ENCODE measurements around the gene SDF4.

The SDF4 gene

DNA sequence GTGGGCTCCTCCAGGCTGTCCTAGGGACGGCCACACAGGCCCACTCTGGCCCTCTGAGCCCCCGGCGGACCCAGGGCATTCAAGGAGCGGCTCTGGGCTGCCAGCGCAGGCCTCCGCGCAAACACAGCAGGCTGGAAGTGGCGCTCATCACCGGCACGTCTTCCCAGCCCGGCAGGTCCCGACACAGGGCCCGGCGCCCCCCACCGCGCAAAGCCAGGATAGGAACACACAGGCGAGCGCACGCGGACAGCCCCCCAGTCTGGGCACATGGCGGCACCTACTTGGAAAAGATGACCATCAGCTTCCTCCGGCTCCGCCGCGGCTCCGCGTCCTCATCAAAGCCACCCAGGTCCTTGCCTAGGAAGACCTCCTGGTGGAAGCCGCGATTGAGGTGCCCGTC, 3.6 kb downstream of the SDF4 start:
- DNase-seq (ENCODE audit: low spot score) = no peak

GRCh38 chr1:1227386-1227785, 4.4 kb downstream of the SDF4 start:
- no peak for DNase-seq (ENCODE audit: low spot score)

DNA sequence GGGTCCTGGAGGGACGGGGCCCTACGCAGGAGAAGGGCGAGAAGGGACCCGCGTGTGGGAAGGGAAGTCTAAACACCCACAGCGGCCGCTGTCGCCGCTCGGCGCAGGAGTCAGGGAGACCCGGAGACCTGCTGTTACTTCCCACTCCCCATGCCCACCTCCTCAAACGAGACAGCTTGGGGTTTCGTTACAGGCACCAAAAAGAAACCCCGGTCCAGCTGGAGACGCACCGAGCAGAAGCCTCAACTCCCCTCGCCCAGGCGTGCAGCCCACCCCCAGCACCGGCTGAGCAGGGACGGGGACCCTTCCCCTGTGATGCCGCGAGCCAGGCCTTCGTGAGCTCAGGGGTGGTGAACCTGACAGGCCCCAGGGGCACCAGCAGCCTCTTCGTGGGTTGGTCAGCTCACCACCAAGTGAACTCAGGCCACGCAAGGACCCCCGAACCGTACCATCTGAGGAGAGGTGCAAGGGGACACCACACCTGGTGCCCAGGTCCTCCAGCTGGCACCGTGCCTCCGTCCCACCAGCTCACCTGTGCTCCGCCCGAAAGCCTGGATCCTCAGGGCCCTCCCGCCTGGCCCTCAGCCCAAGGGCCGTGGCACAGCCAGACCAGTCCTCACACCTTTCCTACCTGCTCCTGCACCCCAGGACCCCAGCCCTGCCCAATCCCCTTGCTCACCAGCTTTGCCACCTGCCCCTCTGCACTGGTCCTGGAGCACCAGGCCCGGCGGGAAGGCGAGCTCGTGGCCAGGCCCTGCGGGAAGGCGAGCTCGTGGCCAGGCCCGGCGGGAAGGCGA, 5.0 kb downstream of the SDF4 start:
- no peak for DNase-seq (ENCODE audit: low spot score)

DNA sequence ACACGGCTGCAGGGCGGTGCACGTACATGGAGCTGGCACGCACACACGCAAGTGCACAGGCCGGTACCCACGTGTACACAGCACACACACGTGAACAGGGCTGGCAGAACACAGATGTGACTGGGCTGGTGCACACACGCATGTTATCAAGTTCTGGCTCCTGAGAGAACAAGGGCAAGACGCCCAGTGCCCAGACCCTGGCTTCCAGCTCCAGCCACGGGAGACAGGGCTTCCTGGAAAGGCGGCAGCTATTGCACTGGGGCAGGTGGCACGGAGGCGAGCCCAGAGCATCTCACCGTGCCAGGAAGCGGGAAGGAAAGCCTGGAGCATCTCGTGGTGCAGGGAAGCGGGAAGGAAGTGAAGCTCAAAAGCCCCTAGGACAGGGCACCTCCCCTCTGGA, 5.9 kb downstream of the SDF4 start:
- DNase-seq (ENCODE audit: low spot score) = no peak

GRCh38 chr1:1225238-1225845, 6.5 kb downstream of the SDF4 start:
- no peak for DNase-seq (ENCODE audit: low spot score)

GRCh38 chr1:1223891-1224290, 7.9 kb downstream of the SDF4 start:
- no peak for DNase-seq (ENCODE audit: low spot score)

GRCh38 chr1:1223321-1223720, 8.5 kb downstream of the SDF4 start:
- no peak for DNase-seq (ENCODE audit: low spot score)

- no peak for DNase-seq (ENCODE audit: low spot score)
Observed at GRCh38 chr1:1222575-1223225, 9.1 kb downstream of the SDF4 start.

DNA sequence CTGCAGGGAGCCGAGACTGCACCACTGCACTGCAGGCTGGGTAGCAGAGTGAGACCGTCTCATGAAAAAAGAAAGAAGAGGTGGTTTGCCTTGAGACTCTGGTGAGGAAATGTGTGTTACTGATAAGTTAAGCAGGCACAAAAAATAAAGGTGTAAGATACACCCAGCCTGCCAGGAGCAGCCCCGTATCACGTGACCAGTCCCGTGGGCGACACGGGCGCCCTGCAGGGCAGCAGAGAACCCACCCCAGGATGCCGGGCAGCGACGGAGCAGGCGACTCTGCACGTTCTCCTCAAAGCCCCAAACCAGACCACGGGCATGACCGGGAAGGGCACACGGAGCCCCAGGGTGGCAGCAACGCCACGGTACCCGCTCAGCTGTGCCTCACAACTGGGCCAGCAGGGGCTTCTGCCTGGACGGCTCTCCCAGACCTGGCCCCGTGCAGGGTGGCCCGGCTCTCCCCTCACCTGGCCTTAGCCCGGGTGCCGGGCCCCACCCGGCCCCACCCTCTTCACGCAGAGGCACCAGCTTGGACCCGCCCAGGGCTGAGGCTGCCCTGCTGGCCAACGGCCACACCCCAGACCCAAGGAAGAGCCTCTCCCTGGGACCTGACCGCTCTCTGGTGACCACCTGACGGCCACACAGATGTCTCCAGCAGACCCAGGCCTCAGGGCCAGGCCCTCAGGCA, 9.8 kb downstream of the SDF4 start:
- DNase-seq (ENCODE audit: low spot score) = no peak

DNA sequence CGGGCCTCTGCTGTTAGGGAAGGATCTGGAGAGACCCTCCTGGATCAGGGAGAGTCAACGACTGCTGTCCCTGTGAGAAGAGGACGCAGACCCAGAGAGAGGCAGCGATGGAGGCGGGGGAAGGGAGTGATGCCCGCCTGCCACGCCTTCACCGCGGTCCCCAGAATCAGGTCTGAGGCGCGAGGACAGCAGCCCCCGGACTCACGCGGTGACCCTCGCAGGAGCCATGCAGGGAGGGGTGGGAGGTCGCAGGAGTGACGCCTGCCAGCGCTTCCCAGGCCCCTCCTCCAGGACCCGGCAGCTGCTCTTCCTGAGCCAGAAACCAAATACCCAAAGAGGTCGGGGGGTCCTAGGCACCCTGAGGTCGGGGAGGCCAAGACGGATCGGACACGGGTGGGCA, 11.6 kb downstream of the SDF4 start:
- DNase-seq (ENCODE audit: low spot score) = no peak

DNA sequence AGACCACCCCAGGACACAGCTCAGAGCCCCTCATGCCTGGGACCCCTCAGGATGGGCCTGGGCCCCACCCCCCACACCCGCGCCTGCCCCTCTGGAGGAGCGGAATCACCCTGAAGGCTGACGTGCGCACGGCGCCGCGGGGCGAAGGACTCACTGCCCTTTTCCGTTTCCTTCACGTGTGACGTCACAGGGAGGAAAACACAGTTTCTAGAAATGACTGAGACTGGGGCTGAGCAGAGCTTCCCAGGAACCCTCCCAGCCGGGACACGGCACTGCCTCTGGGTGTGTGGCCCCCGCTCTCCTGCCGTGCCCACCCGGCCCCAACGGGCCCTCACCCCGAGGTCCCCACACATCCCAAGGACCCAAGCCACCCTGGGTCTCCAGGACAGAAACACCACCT, 12.5 kb downstream of the SDF4 start:
- DNase-seq (ENCODE audit: low spot score) = no peak

- DNase-seq (ENCODE audit: low spot score) = no peak
Observed at GRCh38 chr1:1218524-1219200, 13.1 kb downstream of the SDF4 start.

DNA sequence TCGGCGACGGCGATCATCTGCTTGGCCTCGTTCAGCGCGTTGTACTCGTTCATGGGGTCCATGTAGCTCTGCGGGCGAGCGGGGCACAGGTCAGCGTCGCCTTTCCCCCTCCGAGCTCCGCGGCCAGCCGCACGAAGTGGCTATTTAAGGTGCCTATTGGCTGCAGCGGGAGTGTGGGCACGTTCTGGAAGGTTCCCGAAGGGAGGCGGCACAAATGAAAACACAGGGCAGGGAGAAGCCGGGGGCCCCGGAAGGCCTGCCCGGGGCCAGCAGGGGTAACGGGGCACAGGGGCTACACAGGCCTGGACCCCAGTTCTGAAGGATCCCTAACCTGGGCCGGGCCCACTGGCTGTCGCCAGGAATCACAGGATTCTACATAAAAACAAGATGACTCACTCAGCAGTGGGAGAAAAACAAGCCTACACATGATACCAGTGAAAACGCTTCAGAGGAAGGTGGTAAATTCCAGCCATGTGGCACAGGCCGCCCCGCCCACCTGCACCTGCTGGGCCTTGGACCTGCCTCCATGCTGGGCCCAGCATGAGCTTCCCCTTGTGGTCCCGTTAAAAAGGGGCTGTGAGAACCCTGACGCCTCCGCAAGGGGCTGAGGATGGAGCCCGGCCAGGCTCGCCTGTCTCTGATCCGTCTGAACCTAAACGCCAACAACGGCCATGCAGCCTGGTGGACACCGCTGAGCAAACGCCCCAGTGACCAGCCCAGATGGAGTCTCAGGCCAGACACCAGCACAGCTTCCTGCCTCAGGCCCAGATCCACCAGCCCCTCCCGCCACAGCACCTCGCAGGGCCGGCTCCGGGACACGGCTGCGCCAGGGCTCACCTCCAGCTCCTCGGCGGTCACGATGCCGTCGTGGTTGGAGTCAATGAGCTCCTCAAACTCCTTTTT, 13.9 kb downstream of the SDF4 start:
- DNase-seq (ENCODE audit: low spot score) = no peak

DNA sequence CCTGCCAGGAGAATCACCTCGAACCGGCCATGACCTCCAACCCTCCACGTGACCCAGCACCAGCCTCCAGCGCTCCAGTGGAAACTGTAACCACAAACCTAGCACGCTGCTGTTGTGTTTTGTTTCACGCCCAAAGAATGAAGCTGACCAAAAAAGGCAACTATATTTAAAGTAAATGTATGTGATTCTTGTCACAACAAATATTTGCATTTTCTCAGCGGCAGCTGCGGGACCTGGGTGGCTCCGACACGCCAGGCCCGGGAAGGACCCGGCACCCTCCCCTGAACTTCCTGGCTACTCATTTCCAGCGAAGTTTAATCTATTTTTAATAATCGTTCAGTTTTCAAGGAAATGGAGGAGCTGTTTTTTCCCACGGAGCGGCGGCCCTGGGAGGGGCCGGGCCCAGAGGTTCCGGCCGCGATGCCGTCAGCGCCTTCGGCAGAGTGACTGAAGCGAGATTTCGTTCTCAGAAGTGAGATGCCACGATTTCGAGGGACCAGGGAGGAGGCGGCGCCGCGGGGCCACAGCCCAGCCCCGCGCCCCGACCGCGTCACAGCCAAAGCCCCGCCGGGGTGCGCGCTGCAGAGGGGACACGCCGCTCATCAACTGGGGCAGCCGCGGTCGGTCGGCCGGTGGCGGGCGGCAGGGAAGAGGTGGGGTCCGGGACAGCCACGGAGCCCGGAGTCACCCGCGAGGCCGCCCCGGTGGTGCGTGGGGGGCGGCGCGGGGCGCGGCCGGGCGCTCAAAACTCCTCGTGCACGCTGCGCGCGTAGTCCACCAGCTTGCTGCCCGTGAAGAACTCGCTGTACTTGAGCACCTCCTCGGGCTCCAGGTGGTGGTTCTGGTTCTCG, 14.8 kb downstream of the SDF4 start:
- DNase-seq (ENCODE audit: low spot score) = no peak

- DNase-seq (ENCODE audit: low spot score) = no peak
Observed at GRCh38 chr1:1215881-1216605, 15.8 kb downstream of the SDF4 start.

GRCh38 chr1:1215080-1215676, 16.6 kb downstream of the SDF4 start:
- no peak for DNase-seq (ENCODE audit: low spot score)

DNA sequence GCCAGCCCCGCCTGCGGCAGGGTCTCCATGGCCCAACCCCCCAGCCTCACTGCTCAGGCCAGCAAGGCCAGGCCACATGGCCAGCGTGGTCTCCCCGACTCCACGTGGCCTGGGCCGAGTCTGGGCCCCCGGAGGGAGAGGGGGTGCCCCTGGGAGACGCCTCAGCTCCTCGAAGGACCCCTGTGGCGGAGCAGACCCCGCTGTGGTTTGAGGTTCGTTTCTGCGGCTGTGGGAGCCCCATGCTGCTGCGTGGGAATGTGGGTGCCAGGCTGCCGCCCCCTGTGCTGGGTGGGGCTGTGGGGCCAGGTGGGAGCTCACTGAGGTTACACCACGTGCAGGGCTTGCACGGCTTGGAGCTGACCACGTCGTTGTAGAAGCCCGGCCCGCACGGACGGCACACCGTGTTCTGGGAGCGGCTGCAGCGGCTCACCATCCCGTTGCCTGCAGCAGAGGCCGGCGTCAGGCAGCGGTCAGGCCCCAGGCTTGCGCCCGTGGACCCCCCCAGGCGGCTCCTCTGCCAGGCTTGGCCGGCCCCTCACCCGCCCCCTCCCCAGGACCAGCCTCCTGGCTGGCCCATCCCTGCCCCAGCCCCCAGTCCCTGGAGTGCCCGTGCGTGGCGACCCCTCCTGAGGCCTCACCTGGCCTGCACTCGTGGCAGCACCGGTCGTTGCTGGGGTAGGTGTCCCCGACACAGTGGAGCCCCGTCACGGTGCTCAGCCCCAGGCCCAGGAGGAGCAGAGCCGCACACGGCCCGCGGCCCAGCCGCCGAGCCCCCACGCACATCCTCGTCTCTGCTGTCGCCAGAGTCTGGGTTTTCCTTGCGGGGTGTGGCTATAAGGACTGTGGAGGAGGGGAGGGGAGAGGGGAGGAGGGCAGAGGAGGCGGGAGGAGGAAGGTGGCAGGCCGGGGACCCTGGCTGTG, 18.2 kb downstream of the SDF4 start, which contains the start of gene TNFRSF4:
TSS of gene TNFRSF4 (minus strand) at position 809 of the 921 bp plus-strand sequence. CDS start at position 783, 26 bp downstream.
- DNase-seq (ENCODE audit: low spot score) = no peak
